ENCODE data around the gene FAF1.

FAF1 gene

GRCh38 chr1:50424884-50425375 lies 535.1 kb downstream of the FAF1 start:
- Mint-ChIP-seq H3K4me1 (ENCODE audit: low read depth) (peaks cover 52% of the 10 kb centered on the region), H3K4me3 (peak overlapping the region; percentile 88), H3K27ac (peak overlapping the region; percentile 66), H3K36me3 (no peaks in the 10 kb centered on the region), H3K9me3 (ENCODE audit: low read depth) (no peaks in the 10 kb centered on the region), H3K27me3 (peaks cover 49% of the 10 kb centered on the region)

GRCh38 chr1:50424045-50424883 lies 535.8 kb downstream of the FAF1 start:
- H3K27me3 Mint-ChIP-seq, result peaks cover 51% of the 10 kb centered on the region
- peaks cover 55% of the 10 kb centered on the region for H3K4me1 Mint-ChIP-seq (ENCODE audit: low read depth)
- no peaks in the 10 kb centered on the region for H3K9me3 Mint-ChIP-seq (ENCODE audit: low read depth)
- peak overlapping the region; percentile 66 for H3K27ac Mint-ChIP-seq
- peak overlapping the region; percentile 88 for H3K4me3 Mint-ChIP-seq
- H3K36me3 Mint-ChIP-seq, result no peaks in the 10 kb centered on the region

- peaks cover 55% of the 10 kb centered on the region for H3K4me1 Mint-ChIP-seq (ENCODE audit: low read depth)
- no peaks in the 10 kb centered on the region for H3K9me3 Mint-ChIP-seq (ENCODE audit: low read depth)
- peaks cover 48% of the 10 kb centered on the region for H3K27me3 Mint-ChIP-seq
- peak overlapping the region; percentile 88 for H3K4me3 Mint-ChIP-seq
- H3K27ac Mint-ChIP-seq, result no peak overlapping the region
- no peaks in the 10 kb centered on the region for H3K36me3 Mint-ChIP-seq
These were observed 536.4 kb downstream of the FAF1 start for GRCh38 chr1:50423670-50424000.

GRCh38 chr1:50422946-50423669 lies 537.0 kb downstream of the FAF1 start, which contains the start of gene DMRTA2:
TSS of gene DMRTA2 (minus strand) at chr1:50423443. CDS start at chr1:50421536, 1,907 bp downstream.
- Mint-ChIP-seq H3K27me3 (peaks cover 44% of the 10 kb centered on the region), H3K36me3 (no peaks in the 10 kb centered on the region), H3K4me3 (peak within 1 kb of the TSS; percentile 88), H3K9me3 (ENCODE audit: low read depth) (no peaks in the 10 kb centered on the region), H3K4me1 (ENCODE audit: low read depth) (peaks cover 53% of the 10 kb centered on the region), H3K27ac (no peak within 1 kb of the TSS)

GRCh38 chr1:50422675-50422945 lies 537.5 kb downstream of the FAF1 start:
- peaks cover 45% of the 10 kb centered on the region for H3K27me3 Mint-ChIP-seq
- peak overlapping the region; percentile 54 for H3K4me3 Mint-ChIP-seq
- no peaks in the 10 kb centered on the region for H3K9me3 Mint-ChIP-seq (ENCODE audit: low read depth)
- H3K27ac Mint-ChIP-seq, result no peak overlapping the region
- no peaks in the 10 kb centered on the region for H3K36me3 Mint-ChIP-seq
- H3K4me1 Mint-ChIP-seq (ENCODE audit: low read depth), result peaks cover 57% of the 10 kb centered on the region

- Mint-ChIP-seq H3K27me3 (peaks cover 42% of the 10 kb centered on the region), H3K27ac (no peak overlapping the region), H3K4me3 (peak overlapping the region; percentile 54), H3K36me3 (no peaks in the 10 kb centered on the region), H3K9me3 (ENCODE audit: low read depth) (no peaks in the 10 kb centered on the region), H3K4me1 (ENCODE audit: low read depth) (peaks cover 53% of the 10 kb centered on the region)
These were observed 538.0 kb downstream of the FAF1 start for GRCh38 chr1:50421768-50422674.

GRCh38 chr1:50421366-50421748 lies 538.7 kb downstream of the FAF1 start:
- Mint-ChIP-seq H3K9me3 (ENCODE audit: low read depth) (no peaks in the 10 kb centered on the region), H3K4me1 (ENCODE audit: low read depth) (peaks cover 57% of the 10 kb centered on the region), H3K4me3 (peak overlapping the region; percentile 54), H3K27me3 (peaks cover 47% of the 10 kb centered on the region), H3K27ac (no peak overlapping the region), H3K36me3 (no peaks in the 10 kb centered on the region)

- no peaks in the 10 kb centered on the region for H3K9me3 Mint-ChIP-seq (ENCODE audit: low read depth)
- peak overlapping the region; percentile 36 for H3K4me3 Mint-ChIP-seq
- H3K27me3 Mint-ChIP-seq, result peaks cover 43% of the 10 kb centered on the region
- H3K27ac Mint-ChIP-seq, result no peak overlapping the region
- peaks cover 52% of the 10 kb centered on the region for H3K4me1 Mint-ChIP-seq (ENCODE audit: low read depth)
- H3K36me3 Mint-ChIP-seq, result no peaks in the 10 kb centered on the region
These were observed 539.2 kb downstream of the FAF1 start for GRCh38 chr1:50420689-50421365.

- Mint-ChIP-seq H3K4me3 (peak overlapping the region; percentile 36), H3K4me1 (ENCODE audit: low read depth) (peaks cover 49% of the 10 kb centered on the region), H3K36me3 (no peaks in the 10 kb centered on the region), H3K9me3 (ENCODE audit: low read depth) (no peaks in the 10 kb centered on the region), H3K27me3 (peaks cover 42% of the 10 kb centered on the region), H3K27ac (no peak overlapping the region)
These were observed 540.0 kb downstream of the FAF1 start for GRCh38 chr1:50419907-50420677.

- H3K4me3 Mint-ChIP-seq, result peak overlapping the region; percentile 36
These were observed 540.7 kb downstream of the FAF1 start for GRCh38 chr1:50419192-50419906.

GRCh38 chr1:50418600-50419109 lies 541.4 kb downstream of the FAF1 start:
- Mint-ChIP-seq H3K36me3 (no peaks in the 10 kb centered on the region), H3K27me3 (peaks cover 42% of the 10 kb centered on the region), H3K4me3 (peak overlapping the region; percentile 13), H3K27ac (no peak overlapping the region), H3K4me1 (ENCODE audit: low read depth) (peaks cover 38% of the 10 kb centered on the region), H3K9me3 (ENCODE audit: low read depth) (no peaks in the 10 kb centered on the region)

More at GRCh38 chr1:50419192-50419906, 540.7 kb downstream of the FAF1 start:
- Mint-ChIP-seq H3K27ac (no peak overlapping the region), H3K36me3 (no peaks in the 10 kb centered on the region), H3K27me3 (peaks cover 42% of the 10 kb centered on the region), H3K4me1 (ENCODE audit: low read depth) (peaks cover 43% of the 10 kb centered on the region), H3K9me3 (ENCODE audit: low read depth) (no peaks in the 10 kb centered on the region)

GRCh38 chr1:50417946-50418599 lies 542.0 kb downstream of the FAF1 start:
- H3K36me3 Mint-ChIP-seq, result no peaks in the 10 kb centered on the region
- H3K27me3 Mint-ChIP-seq, result peaks cover 45% of the 10 kb centered on the region
- no peak overlapping the region for H3K27ac Mint-ChIP-seq
- peak overlapping the region; percentile 51 for H3K4me3 Mint-ChIP-seq
- H3K4me1 Mint-ChIP-seq (ENCODE audit: low read depth), result peaks cover 34% of the 10 kb centered on the region
- H3K9me3 Mint-ChIP-seq (ENCODE audit: low read depth), result no peaks in the 10 kb centered on the region

- Mint-ChIP-seq H3K36me3 (no peaks in the 10 kb centered on the region), H3K4me1 (ENCODE audit: low read depth) (peaks cover 31% of the 10 kb centered on the region), H3K27me3 (peaks cover 48% of the 10 kb centered on the region), H3K9me3 (ENCODE audit: low read depth) (no peaks in the 10 kb centered on the region), H3K27ac (no peak overlapping the region), H3K4me3 (peak overlapping the region; percentile 61)
These were observed 542.6 kb downstream of the FAF1 start for GRCh38 chr1:50417507-50417906.
